Activated naive CD4-positive, alpha-beta T cell treated with anti-CD3 and anti-CD28 coated beads for 36 hours (primary cell): ENCODE results near the gene PCDHA7. TPM values are rescaled to one million over a fixed set of nuclear protein-coding genes. Genes with fewer than 3 reads are reported as not detected.

Experiments
- CTCF ChIA-PET: fragments of 350-600 bp; sonication (Branson Sonifier 250); formaldehyde crosslinking; loops from one replicate; lab custom pipeline; 2021; ENCODE audit warnings: antibody characterized with exemption; lab: Charles Lee
- DNase-seq: peaks from one replicate; pipeline ENCODE4 v3.0.0-alpha.2; 2020
- H3K27ac Mint-ChIP-seq: one replicate; pipeline ENCODE4 v1.8.0; 2021; ENCODE audit warnings: mild to moderate bottlenecking, mixed read lengths
- H3K27me3 Mint-ChIP-seq: one replicate; pipeline ENCODE4 v1.8.0; 2021; ENCODE audit warnings: low read depth, mixed read lengths
- H3K36me3 Mint-ChIP-seq: one replicate; pipeline ENCODE4 v1.8.0; 2021; ENCODE audit warnings: low read depth, mixed read lengths
- H3K4me1 Mint-ChIP-seq: one replicate; pipeline ENCODE4 v1.8.0; 2021; ENCODE audit warnings: low read depth, mixed read lengths
- H3K4me3 Mint-ChIP-seq: one replicate; pipeline ENCODE4 v1.8.0; 2021; ENCODE audit warnings: mild to moderate bottlenecking, moderate library complexity, mixed read lengths
- H3K9me3 Mint-ChIP-seq: one replicate; pipeline ENCODE4 v1.8.0; 2021; ENCODE audit warnings: mixed read lengths
- intact Hi-C: fragments of 100-400 bp; cut with micrococcal nuclease; formaldehyde crosslinking; loops from one replicate; pipeline ENCODE4 v1.15.1; 2023
- total RNA-seq, 2 experiments: library from RNA; stranded (reverse); gene quantifications; one replicate each; pipeline ENCODE4 v1.2.3, GENCODE V29; 2021

PCDHA7 gene
- total RNA-seq, 2 experiments from 2014 or later: not detected

- Mint-ChIP-seq H3K27me3 (peaks cover 49% of the 10 kb centered on the region), H3K27ac (no peak overlapping the region), H3K9me3 (peaks cover 11% of the 10 kb centered on the region), H3K36me3 (peaks cover 9% of the 10 kb centered on the region), H3K4me3 (no peak overlapping the region), H3K4me1 (no peaks in the 10 kb centered on the region)
- DNase-seq: no peak
- intact Hi-C loops: no loop called here
- CTCF ChIA-PET: no interaction called here
Measured at GRCh38 chr5:140877262-140877581, 43.2 kb downstream of the PCDHA7 start.

GRCh38 chr5:140881889-140882590, 48.0 kb downstream of the PCDHA7 start, which contains the start of gene PCDHA13:
TSS of gene PCDHA13 (plus strand) at chr5:140882124. CDS start at chr5:140882269, 145 bp downstream.
- CTCF ChIA-PET: interaction anchor here (0.7 kb wide), 1 partner anchor 108 kb away, joined by 3 read pairs; no protein-coding TSS in a partner anchor
- Mint-ChIP-seq H3K4me1 (no peaks in the 10 kb centered on the region), H3K27me3 (peaks cover 33% of the 10 kb centered on the region), H3K9me3 (peaks cover 16% of the 10 kb centered on the region), H3K36me3 (peaks cover 10% of the 10 kb centered on the region), H3K27ac (peak within 1 kb of the TSS; percentile 50), H3K4me3 (no peak within 1 kb of the TSS)
- intact Hi-C loops: loop anchor here (2.0 kb wide), 1 partner anchor 159 kb away; no protein-coding TSS in a partner anchor
- no peak for DNase-seq

GRCh38 chr5:140882591-140882899, 48.5 kb downstream of the PCDHA7 start:
- CTCF ChIA-PET: no interaction called here
- peak overlapping the region; percentile 50 for H3K27ac Mint-ChIP-seq
- peaks cover 10% of the 10 kb centered on the region for H3K36me3 Mint-ChIP-seq
- peaks cover 18% of the 10 kb centered on the region for H3K9me3 Mint-ChIP-seq
- no peaks in the 10 kb centered on the region for H3K4me1 Mint-ChIP-seq
- intact Hi-C loops: loop anchor here (2.0 kb wide), 1 partner anchor 158 kb away; no protein-coding TSS in a partner anchor
- DNase-seq: no peak
- H3K27me3 Mint-ChIP-seq: peaks cover 33% of the 10 kb centered on the region
- no peak overlapping the region for H3K4me3 Mint-ChIP-seq

GRCh38 chr5:140883373-140883772, 49.3 kb downstream of the PCDHA7 start:
- Mint-ChIP-seq H3K27ac (no peak overlapping the region), H3K4me3 (no peak overlapping the region), H3K9me3 (peaks cover 18% of the 10 kb centered on the region), H3K4me1 (no peaks in the 10 kb centered on the region), H3K36me3 (peaks cover 10% of the 10 kb centered on the region), H3K27me3 (peaks cover 34% of the 10 kb centered on the region)
- DNase-seq: no peak
- intact Hi-C loops: loop anchor here (2.0 kb wide), 1 partner anchor 157 kb away; no protein-coding TSS in a partner anchor
- CTCF ChIA-PET: no interaction called here

GRCh38 chr5:140883927-140884697, 50.0 kb downstream of the PCDHA7 start:
- Mint-ChIP-seq H3K4me1 (no peaks in the 10 kb centered on the region), H3K9me3 (peaks cover 18% of the 10 kb centered on the region), H3K27ac (no peak overlapping the region), H3K27me3 (peaks cover 33% of the 10 kb centered on the region), H3K4me3 (no peak overlapping the region), H3K36me3 (peaks cover 10% of the 10 kb centered on the region)
- CTCF ChIA-PET: no interaction called here
- intact Hi-C loops: loop anchor here (2.0 kb wide), 1 partner anchor 157 kb away; no protein-coding TSS in a partner anchor
- DNase-seq: no peak

Other genes starting within 250 kb of the PCDHA7 start
- under 1 TPM; 0.14 to 0.20 TPM for gene CD14, start 201.1 kb upstream of the PCDHA7 start, total RNA-seq
- gene TMCO6, start 194.8 kb upstream of the PCDHA7 start, total RNA-seq: 10 to 100 TPM; 29.0 to 29.5 TPM
- gene NDUFA2, start 186.6 kb upstream of the PCDHA7 start, total RNA-seq: 10 to 100 TPM; 71.4 to 76.4 TPM
- 10 to 100 TPM; 82.9 to 93.1 TPM for gene IK, start 186.4 kb upstream of the PCDHA7 start, total RNA-seq
- gene WDR55, start 169.4 kb upstream of the PCDHA7 start, total RNA-seq: 10 to 100 TPM; 18.9 to 19.8 TPM
- 1 to 10 TPM; 1.7 to 1.9 TPM for gene DND1, start 160.7 kb upstream of the PCDHA7 start, total RNA-seq
- gene HARS1, start 142.9 kb upstream of the PCDHA7 start, total RNA-seq: 10 to 100 TPM; 69.0 to 74.8 TPM
- gene HARS2, start 142.8 kb upstream of the PCDHA7 start, total RNA-seq: 10 to 100 TPM; 27.4 to 29.3 TPM
- 10 to 100 TPM; 52.9 to 58.8 TPM for gene ZMAT2, start 133.8 kb upstream of the PCDHA7 start, total RNA-seq
- gene PCDHA1, start 48.1 kb upstream of the PCDHA7 start, total RNA-seq: not detected
- gene PCDHA2, start 39.4 kb upstream of the PCDHA7 start, total RNA-seq: not detected
- gene PCDHA3, start 33.2 kb upstream of the PCDHA7 start, total RNA-seq: not detected
- gene PCDHA4, start 27.2 kb upstream of the PCDHA7 start, total RNA-seq: not detected
- gene PCDHA5, start 12.7 kb upstream of the PCDHA7 start, total RNA-seq: not detected
- gene PCDHA6, start 6.3 kb upstream of the PCDHA7 start, total RNA-seq: not detected
- gene PCDHA8, start 6.9 kb downstream of the PCDHA7 start, total RNA-seq: not detected
- gene PCDHA9, start 14.1 kb downstream of the PCDHA7 start, total RNA-seq: not detected
- not detected for gene PCDHA10, start 21.6 kb downstream of the PCDHA7 start, total RNA-seq
- gene PCDHA11, start 34.7 kb downstream of the PCDHA7 start, total RNA-seq: not detected
- not detected for gene PCDHA12, start 41.0 kb downstream of the PCDHA7 start, total RNA-seq
- not detected for gene PCDHA13, start 47.9 kb downstream of the PCDHA7 start, total RNA-seq
- gene PCDHAC1, start 92.0 kb downstream of the PCDHA7 start, total RNA-seq: not detected
- not detected for gene PCDHAC2, start 132.2 kb downstream of the PCDHA7 start, total RNA-seq
- gene PCDHB1, start 217.1 kb downstream of the PCDHA7 start, total RNA-seq: not detected